Calu3 (cell line): Measurements from ENCODE around the gene GRAMD1B. TPM values are rescaled to one million over a fixed set of nuclear protein-coding genes. Genes with fewer than 3 reads are reported as not detected.
A peak's percentile ranks its signal among the peaks of the same experiment; 100 is the strongest.
"Not testable (repeated sequence)": the region's sequence is repeated elsewhere in the genome, so short reads cannot be mapped to it uniquely, and the experiment has no call there.

ENCODE experiments used
- BruUV-seq: library from RNA; stranded (reverse); fragments of 400-500 nt; replicated peaks from 2 replicates; lab custom pipeline; 2021; lab: Mats Ljungman, UMichigan
- CTCF ChIA-PET: fragments of 300-600 bp; sonication (Branson Sonifier 250); formaldehyde crosslinking; loops from one replicate; lab custom pipeline; 2022; ENCODE audit warnings: antibody characterized with exemption; lab: Charles Lee
- DNase-seq: peaks from one replicate; pipeline ENCODE4 v3.0.0; 2022
- H3K27ac Mint-ChIP-seq: one replicate; pipeline ENCODE4 v1.8.0; 2022; ENCODE audit warnings: mixed read lengths; ENCODE audit not compliant: unreplicated experiment
- H3K27me3 Mint-ChIP-seq: one replicate; pipeline ENCODE4 v1.8.0; 2022; ENCODE audit warnings: mixed read lengths; ENCODE audit not compliant: unreplicated experiment
- H3K36me3 Mint-ChIP-seq: one replicate; pipeline ENCODE4 v1.8.0; 2022; ENCODE audit warnings: mild to moderate bottlenecking, moderate library complexity, mixed read lengths; ENCODE audit not compliant: insufficient read depth, unreplicated experiment
- H3K4me1 Mint-ChIP-seq: one replicate; pipeline ENCODE4 v1.8.0; 2022; ENCODE audit warnings: mild to moderate bottlenecking, low read depth, mixed read lengths; ENCODE audit not compliant: unreplicated experiment
- H3K4me3 Mint-ChIP-seq: one replicate; pipeline ENCODE4 v1.8.0; 2022; ENCODE audit warnings: mild to moderate bottlenecking, low read depth, moderate library complexity, mixed read lengths; ENCODE audit not compliant: unreplicated experiment
- H3K9me3 Mint-ChIP-seq: one replicate; pipeline ENCODE4 v1.8.0; 2022; ENCODE audit warnings: low read depth, mixed read lengths; ENCODE audit not compliant: unreplicated experiment
- intact Hi-C: fragments of 100-400 bp; cut with micrococcal nuclease; formaldehyde crosslinking; loops from one replicate; pipeline ENCODE4 v1.10.0; 2022; ENCODE audit not compliant: unreplicated experiment
- total RNA-seq: library from RNA; stranded (reverse); gene quantifications from 2 replicates; pipeline ENCODE4 v1.2.3, GENCODE V29; 2022
- TF ChIP-seq, protein P1 (sequence below): fragments of 200-600 bp; IDR thresholded peaks from one replicate; pipeline ENCODE4 v1.8.0; 2022; ENCODE audit warnings: antibody characterized with exemption; ENCODE audit not compliant: unreplicated experiment

GRAMD1B gene
- total RNA-seq, 1 experiment from 2014 or later: 5.9 TPM

DNA sequence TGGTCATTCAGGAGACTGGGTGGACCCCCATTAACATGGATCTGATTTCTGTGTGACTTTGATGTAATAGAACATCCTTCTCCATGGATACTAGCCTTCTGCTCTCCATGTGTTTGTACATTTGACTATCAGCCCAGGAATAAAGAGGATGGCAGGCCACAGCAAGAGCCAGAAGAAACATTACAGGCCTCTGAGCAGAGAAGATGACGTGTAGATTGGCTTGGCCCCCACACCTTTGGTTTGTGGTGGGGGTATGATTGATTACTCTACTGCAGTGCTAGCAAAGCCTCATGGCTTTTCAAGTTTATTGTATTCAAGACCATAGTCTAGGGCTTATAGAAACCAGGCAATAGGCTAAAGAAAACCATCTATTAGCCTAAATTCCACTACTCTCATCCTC, 77.0 kb downstream of the GRAMD1B start:
- CTCF ChIA-PET: no interaction called here
- intact Hi-C loops: no loop called here
- H3K27ac Mint-ChIP-seq: no peak overlapping the region
- peaks cover 8% of the 10 kb centered on the region for H3K4me1 Mint-ChIP-seq
- H3K9me3 Mint-ChIP-seq: no peaks in the 10 kb centered on the region
- TF ChIP-seq, protein P1, sequence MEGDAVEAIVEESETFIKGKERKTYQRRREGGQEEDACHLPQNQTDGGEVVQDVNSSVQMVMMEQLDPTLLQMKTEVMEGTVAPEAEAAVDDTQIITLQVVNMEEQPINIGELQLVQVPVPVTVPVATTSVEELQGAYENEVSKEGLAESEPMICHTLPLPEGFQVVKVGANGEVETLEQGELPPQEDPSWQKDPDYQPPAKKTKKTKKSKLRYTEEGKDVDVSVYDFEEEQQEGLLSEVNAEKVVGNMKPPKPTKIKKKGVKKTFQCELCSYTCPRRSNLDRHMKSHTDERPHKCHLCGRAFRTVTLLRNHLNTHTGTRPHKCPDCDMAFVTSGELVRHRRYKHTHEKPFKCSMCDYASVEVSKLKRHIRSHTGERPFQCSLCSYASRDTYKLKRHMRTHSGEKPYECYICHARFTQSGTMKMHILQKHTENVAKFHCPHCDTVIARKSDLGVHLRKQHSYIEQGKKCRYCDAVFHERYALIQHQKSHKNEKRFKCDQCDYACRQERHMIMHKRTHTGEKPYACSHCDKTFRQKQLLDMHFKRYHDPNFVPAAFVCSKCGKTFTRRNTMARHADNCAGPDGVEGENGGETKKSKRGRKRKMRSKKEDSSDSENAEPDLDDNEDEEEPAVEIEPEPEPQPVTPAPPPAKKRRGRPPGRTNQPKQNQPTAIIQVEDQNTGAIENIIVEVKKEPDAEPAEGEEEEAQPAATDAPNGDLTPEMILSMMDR: no peak
- BruUV-seq: no TSS peak
- no peaks in the 10 kb centered on the region for H3K36me3 Mint-ChIP-seq
- DNase-seq: no peak
- peaks cover 88% of the 10 kb centered on the region for H3K27me3 Mint-ChIP-seq
- no peak overlapping the region for H3K4me3 Mint-ChIP-seq

DNA sequence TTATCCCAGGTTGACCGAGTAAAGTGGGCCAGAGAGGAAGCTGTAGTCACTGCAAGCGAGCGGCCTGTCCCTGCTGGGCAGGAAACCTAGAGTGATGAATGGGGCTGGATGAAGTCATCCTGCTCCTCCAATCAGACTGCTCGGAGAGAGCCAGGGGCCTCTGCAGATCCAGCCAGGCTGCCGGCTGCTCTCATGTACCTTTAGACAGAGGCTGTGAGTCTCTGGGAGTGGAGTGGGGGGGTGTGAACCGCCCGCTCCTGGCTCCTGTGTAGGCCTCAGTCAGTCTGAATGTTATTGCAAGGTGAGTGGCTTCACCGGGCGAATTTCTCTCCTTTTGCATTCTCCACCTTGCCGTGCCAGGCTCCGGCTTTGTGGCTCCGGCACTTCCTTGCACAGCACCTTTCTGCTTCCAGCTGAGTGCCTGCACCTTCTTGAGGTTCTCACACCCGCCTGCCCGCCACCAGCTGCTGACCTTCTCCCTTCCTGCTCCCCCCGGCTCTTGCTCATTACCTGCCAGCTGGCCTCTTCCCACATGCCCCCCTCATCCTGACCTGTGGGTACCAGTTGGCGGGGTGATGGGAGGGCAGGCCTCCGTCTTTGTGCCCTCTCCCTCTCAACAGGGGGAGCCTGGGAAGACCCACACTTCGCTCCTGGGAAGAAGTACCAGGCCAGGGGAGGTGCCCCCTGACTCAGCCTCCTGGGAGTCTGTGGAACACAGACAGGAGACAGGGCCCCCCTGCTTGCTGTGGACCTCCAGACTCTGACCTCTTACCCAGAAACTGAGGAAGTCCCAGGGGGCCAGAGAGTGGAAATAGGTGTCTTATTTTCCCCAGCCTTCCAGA, 79.9 kb downstream of the GRAMD1B start:
- Mint-ChIP-seq H3K27me3 (peaks cover 91% of the 10 kb centered on the region), H3K4me1 (peaks cover 8% of the 10 kb centered on the region), H3K36me3 (no peaks in the 10 kb centered on the region), H3K4me3 (no peak overlapping the region), H3K27ac (no peak overlapping the region), H3K9me3 (no peaks in the 10 kb centered on the region)
- DNase-seq: no peak
- CTCF ChIA-PET: no interaction called here
- BruUV-seq: no TSS peak
- intact Hi-C loops: loop anchor here (5.0 kb wide), 2 partner anchors 47 to 67 kb away; no protein-coding TSS in a partner anchor
- TF ChIP-seq, protein P1: no peak

DNA sequence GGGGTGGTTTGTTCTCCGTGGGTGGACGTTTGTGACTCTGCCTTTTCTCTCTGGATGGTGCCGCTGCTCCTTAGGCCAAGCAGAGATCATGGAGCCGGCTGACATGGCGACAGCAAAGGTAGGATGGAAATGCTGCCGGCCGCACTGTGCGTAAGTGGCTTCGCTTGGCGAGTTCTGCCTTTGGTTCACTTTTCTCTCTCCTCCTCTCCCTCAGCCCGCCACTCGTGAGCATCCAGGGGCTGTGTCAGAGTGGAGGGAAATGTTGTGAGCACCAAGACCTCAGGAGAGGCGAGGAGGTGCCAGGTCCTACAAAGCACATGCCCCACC, 80.5 kb downstream of the GRAMD1B start:
- TF ChIP-seq, protein P1: no peak
- H3K27ac Mint-ChIP-seq: no peak overlapping the region
- BruUV-seq: no TSS peak
- no peak for DNase-seq
- H3K4me1 Mint-ChIP-seq: peaks cover 8% of the 10 kb centered on the region
- CTCF ChIA-PET: no interaction called here
- H3K27me3 Mint-ChIP-seq: peaks cover 91% of the 10 kb centered on the region
- no peak overlapping the region for H3K4me3 Mint-ChIP-seq
- intact Hi-C loops: loop anchor here (5.0 kb wide), 2 partner anchors 47 to 67 kb away; no protein-coding TSS in a partner anchor
- no peaks in the 10 kb centered on the region for H3K9me3 Mint-ChIP-seq
- no peaks in the 10 kb centered on the region for H3K36me3 Mint-ChIP-seq

DNA sequence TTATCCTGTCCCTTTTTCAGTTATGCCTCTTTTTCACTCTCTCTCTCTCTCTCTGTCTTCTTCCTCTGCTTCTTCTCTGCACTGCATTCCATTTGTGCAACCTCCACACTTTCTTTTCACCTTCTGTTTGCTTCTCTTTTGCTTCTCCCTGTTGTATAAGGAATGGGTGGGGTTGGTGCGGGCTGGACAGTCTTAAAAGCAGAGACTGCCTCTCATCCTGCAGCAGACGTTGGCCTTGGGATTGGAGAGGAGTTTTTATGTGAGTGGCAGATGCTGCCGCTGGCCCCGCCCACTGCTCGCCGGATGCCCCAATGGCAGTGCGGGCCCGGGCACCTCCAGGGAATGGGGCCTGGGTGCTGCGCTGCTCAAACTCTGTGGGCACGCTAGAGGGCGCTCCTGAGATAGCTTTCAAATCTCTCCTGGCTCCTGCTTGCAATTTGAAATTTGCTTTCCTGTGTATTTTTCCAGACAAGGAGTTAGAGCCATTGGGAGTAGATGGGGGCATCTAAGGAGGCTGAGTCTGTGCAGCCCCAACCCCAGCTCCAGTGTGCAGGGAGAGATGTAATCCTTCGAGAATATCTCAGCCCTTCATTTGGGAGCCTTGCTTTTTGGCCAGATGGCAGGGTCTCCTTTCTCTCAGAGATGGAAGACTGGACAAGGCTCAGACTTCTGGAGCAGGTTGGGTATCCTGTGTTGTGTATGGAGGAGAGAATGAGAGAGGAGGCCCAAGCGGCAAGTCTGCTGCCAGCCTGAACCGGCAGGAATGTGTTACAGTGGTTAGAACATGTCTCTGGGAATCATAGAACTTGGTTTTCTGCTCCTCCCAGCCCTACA, 81.2 kb downstream of the GRAMD1B start:
- intact Hi-C loops: loop anchor here (1.0 to 5.0 kb wide), 3 partner anchors 46 to 196 kb away; no protein-coding TSS in a partner anchor
- H3K27ac Mint-ChIP-seq: no peak overlapping the region
- CTCF ChIA-PET: interaction anchor here (1.3 kb wide), 1 partner anchor 9 kb away, joined by 3 read pairs; no protein-coding TSS in a partner anchor
- H3K4me1 Mint-ChIP-seq: peaks cover 8% of the 10 kb centered on the region
- TF ChIP-seq, protein P1: peak; percentile 74
- no peaks in the 10 kb centered on the region for H3K36me3 Mint-ChIP-seq
- DNase-seq: peak; percentile 81
- no peaks in the 10 kb centered on the region for H3K9me3 Mint-ChIP-seq
- H3K4me3 Mint-ChIP-seq: no peak overlapping the region
- no TSS peak for BruUV-seq
- peaks cover 85% of the 10 kb centered on the region for H3K27me3 Mint-ChIP-seq

DNA sequence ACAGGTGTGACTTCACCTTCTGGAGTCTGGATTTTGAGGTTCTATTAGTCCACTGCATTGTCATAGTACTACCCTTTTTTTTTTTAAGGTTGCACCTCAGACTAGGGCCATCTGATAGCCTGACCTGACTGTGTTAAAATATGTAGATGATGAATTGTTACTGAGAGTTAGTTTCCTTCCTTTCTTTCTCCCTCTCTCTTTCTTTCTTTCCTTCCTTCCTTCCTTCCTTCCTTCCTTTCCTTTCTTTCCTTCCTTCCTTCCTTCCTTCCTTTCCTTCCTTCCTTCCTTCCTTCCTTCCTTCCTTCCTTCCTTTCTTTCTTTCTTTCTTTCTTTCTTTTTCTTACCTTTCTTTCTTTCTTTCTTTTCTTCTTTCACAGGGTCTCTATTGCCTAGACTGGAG, 83.2 kb downstream of the GRAMD1B start:
- not testable (repeated sequence) for H3K4me1 Mint-ChIP-seq, DNase-seq, H3K36me3 Mint-ChIP-seq, H3K4me3 Mint-ChIP-seq, H3K27ac Mint-ChIP-seq, BruUV-seq, H3K9me3 Mint-ChIP-seq
- intact Hi-C loops: loop anchor here (5.0 kb wide), 2 partner anchors 44 to 64 kb away; no protein-coding TSS in a partner anchor
- H3K27me3 Mint-ChIP-seq: peaks cover 86% of the 10 kb centered on the region
- CTCF ChIA-PET: interaction anchor here (0.5 kb wide), 1 partner anchor 75 kb away, joined by 3 read pairs; no protein-coding TSS in a partner anchor
